Cardiac fibroblast (primary cell): ENCODE data around the gene AKAP9.
A peak's percentile ranks its signal among the peaks of the same experiment; 100 is the strongest.
"Not testable (repeated sequence)": the region's sequence is repeated elsewhere in the genome, so short reads cannot be mapped to it uniquely, and the experiment has no call there.

Experiments used
- DNase-seq, 2 donors: peaks; one replicate each; pipeline versions ENCODE4 v3.0.0 to v3.0.0-alpha.2; 2010; ENCODE audit warnings: low read depth in 2 of 2
- H3K4me3 ChIP-seq, 2 donors: replicated peaks in 1 of 2; 1 replicate in 1 of 2; 2 replicates in 1 of 2; pipeline ENCODE4 v1.5.1; 2011; ENCODE audit warnings: low read depth in 2 of 2, low read length in 2 of 2, mild to moderate bottlenecking in 2 of 2, moderate library complexity in 1 of 2
- TF ChIP-seq, protein P1 (sequence below): IDR thresholded peaks from one replicate; pipeline ENCODE4 v1.5.1; 2011; ENCODE audit warnings: low read depth, mild to moderate bottlenecking, low read length, inconsistent platforms

Gene AKAP9

GRCh38 chr7:91918356-91918755 is 22.3 kb upstream of the AKAP9 start:
- no peak for DNase-seq
- H3K4me3 ChIP-seq: no peak overlapping the region
- TF ChIP-seq, protein P1, sequence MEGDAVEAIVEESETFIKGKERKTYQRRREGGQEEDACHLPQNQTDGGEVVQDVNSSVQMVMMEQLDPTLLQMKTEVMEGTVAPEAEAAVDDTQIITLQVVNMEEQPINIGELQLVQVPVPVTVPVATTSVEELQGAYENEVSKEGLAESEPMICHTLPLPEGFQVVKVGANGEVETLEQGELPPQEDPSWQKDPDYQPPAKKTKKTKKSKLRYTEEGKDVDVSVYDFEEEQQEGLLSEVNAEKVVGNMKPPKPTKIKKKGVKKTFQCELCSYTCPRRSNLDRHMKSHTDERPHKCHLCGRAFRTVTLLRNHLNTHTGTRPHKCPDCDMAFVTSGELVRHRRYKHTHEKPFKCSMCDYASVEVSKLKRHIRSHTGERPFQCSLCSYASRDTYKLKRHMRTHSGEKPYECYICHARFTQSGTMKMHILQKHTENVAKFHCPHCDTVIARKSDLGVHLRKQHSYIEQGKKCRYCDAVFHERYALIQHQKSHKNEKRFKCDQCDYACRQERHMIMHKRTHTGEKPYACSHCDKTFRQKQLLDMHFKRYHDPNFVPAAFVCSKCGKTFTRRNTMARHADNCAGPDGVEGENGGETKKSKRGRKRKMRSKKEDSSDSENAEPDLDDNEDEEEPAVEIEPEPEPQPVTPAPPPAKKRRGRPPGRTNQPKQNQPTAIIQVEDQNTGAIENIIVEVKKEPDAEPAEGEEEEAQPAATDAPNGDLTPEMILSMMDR: no peak

DNA sequence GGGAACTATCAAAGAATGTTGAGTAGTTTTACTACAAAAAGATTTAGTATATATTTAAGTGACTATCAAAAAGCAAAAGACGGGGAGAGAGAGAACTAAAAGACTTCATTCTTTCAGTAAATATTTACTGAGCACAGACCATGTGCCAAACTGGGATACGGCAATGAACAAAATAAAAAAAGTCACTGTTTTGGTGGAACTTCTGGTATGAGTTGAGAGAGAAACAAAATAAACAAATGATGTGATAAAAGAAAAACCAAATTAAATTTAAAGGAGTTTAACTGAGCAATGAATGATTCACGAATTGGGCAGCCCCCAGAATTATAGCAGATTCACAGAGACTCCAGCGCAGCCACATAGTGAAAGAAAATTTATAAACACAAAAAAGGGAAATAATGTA is 17.8 kb upstream of the AKAP9 start:
- H3K4me3 ChIP-seq: no peak overlapping the region
- TF ChIP-seq, protein P1: no peak
- DNase-seq: no peak

- H3K4me3 ChIP-seq: no peak overlapping the region
- DNase-seq: no peak
- TF ChIP-seq, protein P1: no peak
Measured at GRCh38 chr7:91927912-91928311, 12.8 kb upstream of the AKAP9 start.

- TF ChIP-seq, protein P1: no peak
- no peak overlapping the region for H3K4me3 ChIP-seq
- no peak for DNase-seq
Measured at GRCh38 chr7:91929463-91929862, 11.2 kb upstream of the AKAP9 start.

- peak; percentile 15 to 27 for DNase-seq
- TF ChIP-seq, protein P1: no peak
- peak overlapping the region; percentile 91 for H3K4me3 ChIP-seq
Measured at GRCh38 chr7:91940171-91940570, 491 bp upstream of the AKAP9 start.

DNA sequence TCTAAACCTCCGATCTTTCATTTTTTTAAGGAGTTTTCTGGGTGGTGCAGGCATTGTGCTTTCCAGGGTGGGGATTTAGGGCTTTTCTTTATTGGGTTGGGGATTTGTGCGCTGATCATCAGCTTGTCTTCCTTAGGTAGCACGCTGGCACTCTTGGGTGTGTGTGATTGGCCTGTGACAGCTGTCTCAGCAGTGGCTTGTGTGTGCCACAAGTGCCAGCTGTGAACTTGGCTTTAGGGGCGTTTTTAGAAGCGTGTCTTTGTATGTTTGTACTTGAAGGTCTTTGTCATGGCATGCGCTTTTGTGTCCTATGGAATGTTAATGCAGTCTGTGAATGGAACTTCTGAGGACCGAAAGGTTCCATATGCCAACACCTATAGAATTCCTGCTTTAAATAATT is 788 bp downstream of the AKAP9 start:
- TF ChIP-seq, protein P1: no peak
- DNase-seq: peak; percentile 26 to 40
- peak overlapping the region; percentile 91 for H3K4me3 ChIP-seq

DNA sequence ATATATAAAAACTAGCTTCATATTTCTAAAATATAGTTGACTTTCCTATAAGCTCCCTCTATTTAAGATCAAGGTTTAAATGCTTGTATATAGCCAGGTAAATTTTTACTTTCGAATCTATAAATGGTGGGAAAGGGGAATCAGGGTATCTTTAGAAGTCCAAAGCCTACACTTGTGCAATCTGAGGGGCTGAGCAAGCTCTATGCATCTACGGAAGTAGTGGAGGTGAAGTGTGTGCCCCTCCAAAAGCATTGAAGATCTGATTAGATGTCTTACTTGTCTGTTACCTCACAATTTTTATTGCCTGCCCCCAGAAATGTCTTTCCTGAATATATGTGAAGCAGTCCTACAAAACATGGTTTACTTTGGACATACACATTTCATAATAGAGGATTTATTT is 1.6 kb downstream of the AKAP9 start:
- peak overlapping the region in 1 of 2 donors; percentile 91 for H3K4me3 ChIP-seq
- TF ChIP-seq, protein P1: no peak
- no peak for DNase-seq

- not testable (repeated sequence) for H3K4me3 ChIP-seq, DNase-seq
Measured at GRCh38 chr7:91944970-91945369, 4.3 kb downstream of the AKAP9 start.
